GM23338 (cell line): ENCODE measurements around the gene IL17A.

Experiments used
- CTCF ChIP-seq, 2 experiments: fragments of 200-600 bp in 1 of 2; sonication (generic) in 1 of 2; conservative IDR thresholded peaks; 2 replicates each; pipeline versions ENCODE4 v1.5.1 to v1.6.1; 2016 to 2017; ENCODE audit warnings: antibody characterized with exemption in 2 of 2, low read depth in 2 of 2, mild to moderate bottlenecking in 2 of 2, moderate library complexity in 1 of 2
- ETS1 ChIP-seq: IDR thresholded peaks from 2 replicates; pipeline ENCODE4 v1.6.1; 2016; ENCODE audit warnings: antibody characterized with exemption
- POLR2AphosphoS5 ChIP-seq: IDR thresholded peaks from 2 replicates; pipeline ENCODE4 v1.6.1; 2016; ENCODE audit warnings: antibody characterized with exemption, low read depth

- TF ChIP-seq POLR2AphosphoS5 (no peak), CTCF (conservative IDR thresholded peaks at IDR 0.05; ENCODE audit: low read depth in 2 of 2) (no peak), ETS1 (no peak)
These were observed 12.1 kb upstream of the IL17A start for GRCh38 chr6:52174118-52174517.
